ENCODE measurements around the gene CHD5. TPM values are rescaled to one million over a fixed set of nuclear protein-coding genes. Genes with fewer than 3 reads are reported as not detected.

Gene CHD5
- total RNA-seq, 1 experiment from 2014 or later, result 1.6 TPM

- Histone ChIP-seq H3K27ac (ENCODE audit: insufficient read length, low read depth, low read length) (peak overlapping the region; percentile 0), H3K4ac (ENCODE audit: low read depth, low read length) (no peak overlapping the region), H2AK5ac (ENCODE audit: insufficient read length, low read length) (no peak overlapping the region), H3K23me2 (ENCODE audit: insufficient read length, low read depth, low read length, poor library complexity, severe bottlenecking) (no peaks in the 10 kb centered on the region), H4K20me1 (ENCODE audit: control insufficient read depth, insufficient read depth, insufficient read length) (no peaks in the 10 kb centered on the region), H3K4me2 (ENCODE audit: insufficient read depth, insufficient read length, low read length) (no peak overlapping the region), H3K79me2 (ENCODE audit: insufficient read depth, low read length) (peaks cover under 1% of the 10 kb centered on the region; the same call in 1 of the 2 replicates), H4K91ac (ENCODE audit: insufficient read length, low read depth, low read length) (no peak overlapping the region), H3K9me3 (ENCODE audit: control insufficient read depth, low read depth, low read length) (no peaks in the 10 kb centered on the region), H3K27me3 (ENCODE audit: insufficient read depth, low read length) (no peaks in the 10 kb centered on the region; the same call in 1 of the 2 replicates), H4K5ac (ENCODE audit: insufficient read length, low read depth, low read length) (no peak overlapping the region), H2BK20ac (ENCODE audit: low read depth, low read length, poor library complexity, severe bottlenecking) (no peak overlapping the region), H2BK15ac (ENCODE audit: low read depth, low read length) (no peak overlapping the region), H3K4me1 (ENCODE audit: insufficient read depth, low read length) (peaks cover 4% of the 10 kb centered on the region; the same call in 1 of the 2 replicates), H2AFZ (ENCODE audit: low read length) (no peak overlapping the region), H3K56ac (ENCODE audit: insufficient read length, low read depth, low read length) (no peak overlapping the region), H3T11ph (ENCODE audit: low read length) (no peak overlapping the region), H2BK5ac (ENCODE audit: insufficient read length, low read length) (no peak overlapping the region), H3K18ac (ENCODE audit: insufficient read length, low read depth, low read length) (no peak overlapping the region), H4K8ac (replicated peaks; ENCODE audit: insufficient read length, low read depth, low read length) (no peak overlapping the region), H3K14ac (ENCODE audit: insufficient read depth, low read length) (no peak overlapping the region), H3K9ac (ENCODE audit: extremely low read depth, insufficient read length, low read length) (no peak overlapping the region), H2BK120ac (ENCODE audit: low read depth, low read length, poor library complexity, severe bottlenecking) (no peak overlapping the region), H3K23ac (ENCODE audit: insufficient read length, low read depth, low read length) (no peak overlapping the region), H3K79me1 (ENCODE audit: insufficient read depth, low read depth, low read length, poor library complexity, severe bottlenecking) (no peaks in the 10 kb centered on the region), H2BK12ac (ENCODE audit: insufficient read length, low read depth, low read length) (no peak overlapping the region)
- H3K4me3 Mint-ChIP-seq, result no peak overlapping the region
- no peak for TF ChIP-seq CTCF (conservative IDR thresholded peaks at IDR 0.05)
- peaks cover 19 to 45% (median 29%) of the 10 kb centered on the region in 3 experiments; a peak in 6 of 7 replicates for H3K36me3 Mint-ChIP-seq (ENCODE audit: insufficient read depth in 1 of 3, low read depth in 3 of 3)
- DNase-seq, result no peak
- H3K4me1 Mint-ChIP-seq, result peaks cover 36 to 41% of the 10 kb centered on the region in 2 experiments
- peak overlapping the region in 2 of 3 experiments; percentile 35 to 56; a peak in 4 of 7 replicates for H3K27ac Mint-ChIP-seq
- WGBS (ENCODE audit: extremely low coverage, insufficient read length, low lambda C conversion rate), result no CpG with 5 or more reads among the region's 13 CpGs
- H3K9me3 Mint-ChIP-seq, result no peaks in the 10 kb centered on the region
- peaks cover 35% of the 10 kb centered on the region for H3K27me3 Mint-ChIP-seq (ENCODE audit: low read depth)
Measured at GRCh38 chr1:6184083-6184783, 4.1 kb upstream of the CHD5 start.
